Mammary epithelial cell (primary cell): ENCODE data around the gene MYO16.

Experiments
- CTCF ChIP-seq, 2 donors: IDR thresholded peaks in 1 of 2; conservative IDR thresholded peaks in 1 of 2; 2 replicates each; pipeline ENCODE4 v1.5.1; 2011 to 2012; ENCODE audit warnings: inconsistent platforms in 2 of 2, low read length in 2 of 2, mild to moderate bottlenecking in 2 of 2, control low read depth in 1 of 2, low read depth in 1 of 2; ENCODE audit not compliant: insufficient read depth in 1 of 2; ENCODE audit errors: extremely low read depth in 1 of 2
- EZH2 ChIP-seq: IDR thresholded peaks from 2 replicates; pipeline ENCODE4 v1.6.1; 2012; ENCODE audit warnings: low read length, inconsistent platforms, borderline replicate concordance

DNA sequence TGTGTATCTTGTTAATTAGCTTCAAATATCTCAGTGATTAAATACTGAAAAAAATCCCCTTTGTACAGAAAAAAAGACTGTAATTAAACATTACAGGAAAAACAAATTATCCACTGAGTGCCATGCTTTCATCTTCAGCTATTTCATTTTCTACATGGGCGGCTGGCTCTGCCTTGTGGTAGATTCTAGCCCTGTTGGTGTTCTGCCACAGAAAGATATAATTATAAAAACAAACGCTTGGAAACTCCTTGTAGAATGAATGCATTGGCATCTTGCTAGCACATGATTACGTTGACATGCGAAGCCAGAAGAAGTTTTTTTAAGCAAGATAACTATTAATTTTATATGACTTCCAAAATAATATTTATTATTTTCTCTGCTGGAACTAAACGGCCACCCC lies 496.8 kb downstream of the MYO16 start:
- TF ChIP-seq CTCF (conservative IDR thresholded peaks at IDR 0.05 in 1 of 2, IDR thresholded peaks at IDR 0.05 in 1 of 2; ENCODE audit: extremely low read depth in 1 of 2, insufficient read depth in 1 of 2, low read depth in 1 of 2, low read length in 2 of 2) (no peak), EZH2 (no peak)
